ENCODE results near the gene MICAL1.

MICAL1 gene

GRCh38 chr6:109453594-109454495 is 1.7 kb downstream of the MICAL1 start:
- DNase-seq = peak; percentile 63

- DNase-seq = no peak
Measured at GRCh38 chr6:109453156-109453555, 2.4 kb downstream of the MICAL1 start.

GRCh38 chr6:109452181-109452580 is 3.4 kb downstream of the MICAL1 start:
- no peak for DNase-seq

GRCh38 chr6:109451376-109451775 is 4.2 kb downstream of the MICAL1 start:
- no peak for DNase-seq

GRCh38 chr6:109450801-109451200 is 4.8 kb downstream of the MICAL1 start:
- DNase-seq = no peak

- DNase-seq = no peak
Measured at GRCh38 chr6:109449795-109450673, 5.5 kb downstream of the MICAL1 start.

- DNase-seq = no peak
Measured at GRCh38 chr6:109449064-109449794, 6.3 kb downstream of the MICAL1 start.

- DNase-seq = no peak
Measured at GRCh38 chr6:109448615-109449014, 7.0 kb downstream of the MICAL1 start.

GRCh38 chr6:109447878-109448555 is 7.6 kb downstream of the MICAL1 start:
- no peak for DNase-seq

- no peak for DNase-seq
Measured at GRCh38 chr6:109447087-109447486, 8.5 kb downstream of the MICAL1 start.

GRCh38 chr6:109446541-109446940 is 9.0 kb downstream of the MICAL1 start:
- no peak for DNase-seq

GRCh38 chr6:109446072-109446471 is 9.5 kb downstream of the MICAL1 start:
- no peak for DNase-seq

- DNase-seq = no peak
Measured at GRCh38 chr6:109445382-109445781, 10.2 kb downstream of the MICAL1 start.

GRCh38 chr6:109443425-109443950 is 12.1 kb downstream of the MICAL1 start:
- no peak for DNase-seq

GRCh38 chr6:109442393-109442924 is 13.1 kb downstream of the MICAL1 start:
- no peak for DNase-seq

- DNase-seq = no peak
Measured at GRCh38 chr6:109441069-109441816, 14.3 kb downstream of the MICAL1 start.

- peak; percentile 49 for DNase-seq
Measured at GRCh38 chr6:109440331-109441068, 15.1 kb downstream of the MICAL1 start, which contains the start of the genes PPIL6 and SMPD2. Gene PPIL6 (minus strand): TSS chr6:109440628. CDS start chr6:109440590, 38 bp downstream. Gene SMPD2 (plus strand): TSS chr6:109440724. CDS start chr6:109441122, 398 bp downstream.

GRCh38 chr6:109436041-109436440 is 19.5 kb downstream of the MICAL1 start:
- no peak for DNase-seq

- DNase-seq = no peak
Measured at GRCh38 chr6:109434456-109434855, 21.1 kb downstream of the MICAL1 start.

GRCh38 chr6:109429496-109429895 is 26.1 kb downstream of the MICAL1 start:
- DNase-seq = no peak
